ENCODE measurements around the gene KIRREL1. TPM values are rescaled to one million over a fixed set of nuclear protein-coding genes. Genes with fewer than 3 reads are reported as not detected.

Gene KIRREL1
- polyA plus RNA-seq, 1 donor from 2014 or later: 12.9 TPM

DNA sequence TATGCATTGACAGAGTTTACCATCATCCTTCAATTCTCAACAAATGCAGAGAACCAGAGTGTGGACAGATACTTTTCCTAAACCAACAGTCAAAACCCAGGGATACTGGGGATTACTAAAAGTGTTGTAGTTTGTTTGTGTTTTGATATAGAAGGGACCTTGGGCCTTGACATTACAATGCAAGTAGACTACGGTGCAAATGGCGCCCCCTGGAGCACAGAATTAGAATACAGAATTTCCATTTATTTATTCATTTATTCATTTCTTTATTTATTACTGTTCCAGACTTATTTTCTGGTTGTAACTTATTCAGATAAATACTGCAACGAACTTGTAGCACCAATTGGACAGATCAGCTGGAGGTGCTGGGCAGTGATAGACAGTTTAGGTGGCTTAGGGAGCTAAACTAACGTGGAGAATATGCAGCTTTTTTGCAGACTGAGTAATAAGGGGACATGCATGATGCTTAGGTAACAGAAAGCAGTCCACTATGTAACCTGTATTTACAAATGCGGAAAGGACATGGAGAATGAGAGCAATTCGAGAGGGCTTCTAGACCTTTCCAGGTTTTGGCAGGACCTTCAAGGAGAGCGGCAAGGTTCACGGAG, 42.6 kb downstream of the KIRREL1 start:
- Histone ChIP-seq H3K27me3 (ENCODE audit: insufficient read depth, low read depth, low read length) (no peaks in the 10 kb centered on the region), H4K20me1 (ENCODE audit: insufficient read depth) (no peaks in the 10 kb centered on the region), H3K9me3 (ENCODE audit: low read length) (no peaks in the 10 kb centered on the region), H3K79me2 (replicated peaks; ENCODE audit: insufficient read depth, low read length) (peaks cover 3% of the 10 kb centered on the region), H3K4me2 (ENCODE audit: low read length) (no peak overlapping the region), H3K9me2 (ENCODE audit: insufficient read depth, low read length) (no peaks in the 10 kb centered on the region), H3F3A (ENCODE audit: insufficient read depth, low read length, poor library complexity, severe bottlenecking) (no peaks in the 10 kb centered on the region), H3K9ac (ENCODE audit: low read length) (no peak overlapping the region), H3K27ac (ENCODE audit: low read length) (no peak overlapping the region), H3K4me3 (ENCODE audit: low read length) (no peak overlapping the region), H3K36me3 (ENCODE audit: insufficient read depth, low read length) (no peaks in the 10 kb centered on the region), H2AFZ (ENCODE audit: low read depth, low read length) (no peak overlapping the region)
- TF ChIP-seq POLR2AphosphoS5 (IDR thresholded peaks at IDR 0.05) (no peak), MXI1 (conservative IDR thresholded peaks at IDR 0.05; ENCODE audit: poor library complexity, severe bottlenecking) (no peak), SMC3 (conservative IDR thresholded peaks at IDR 0.05; ENCODE audit: poor library complexity) (peak; percentile 41), TAF1 (IDR thresholded peaks at IDR 0.05; ENCODE audit: low read depth) (no peak), REST (IDR thresholded peaks at IDR 0.05; ENCODE audit: borderline replicate concordance) (no peak), EP300 (conservative IDR thresholded peaks at IDR 0.05; ENCODE audit: poor library complexity, severe bottlenecking) (no peak), EZH2 (IDR thresholded peaks at IDR 0.05; ENCODE audit: borderline replicate concordance, insufficient read depth, low read length, poor library complexity, severe bottlenecking) (no peak), RAD21 (conservative IDR thresholded peaks at IDR 0.05) (peak; percentile 29)
- TF ChIP-seq, protein P1, sequence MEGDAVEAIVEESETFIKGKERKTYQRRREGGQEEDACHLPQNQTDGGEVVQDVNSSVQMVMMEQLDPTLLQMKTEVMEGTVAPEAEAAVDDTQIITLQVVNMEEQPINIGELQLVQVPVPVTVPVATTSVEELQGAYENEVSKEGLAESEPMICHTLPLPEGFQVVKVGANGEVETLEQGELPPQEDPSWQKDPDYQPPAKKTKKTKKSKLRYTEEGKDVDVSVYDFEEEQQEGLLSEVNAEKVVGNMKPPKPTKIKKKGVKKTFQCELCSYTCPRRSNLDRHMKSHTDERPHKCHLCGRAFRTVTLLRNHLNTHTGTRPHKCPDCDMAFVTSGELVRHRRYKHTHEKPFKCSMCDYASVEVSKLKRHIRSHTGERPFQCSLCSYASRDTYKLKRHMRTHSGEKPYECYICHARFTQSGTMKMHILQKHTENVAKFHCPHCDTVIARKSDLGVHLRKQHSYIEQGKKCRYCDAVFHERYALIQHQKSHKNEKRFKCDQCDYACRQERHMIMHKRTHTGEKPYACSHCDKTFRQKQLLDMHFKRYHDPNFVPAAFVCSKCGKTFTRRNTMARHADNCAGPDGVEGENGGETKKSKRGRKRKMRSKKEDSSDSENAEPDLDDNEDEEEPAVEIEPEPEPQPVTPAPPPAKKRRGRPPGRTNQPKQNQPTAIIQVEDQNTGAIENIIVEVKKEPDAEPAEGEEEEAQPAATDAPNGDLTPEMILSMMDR (IDR thresholded peaks at IDR 0.05; ENCODE audit: poor library complexity, severe bottlenecking): peak; percentile 57

DNA sequence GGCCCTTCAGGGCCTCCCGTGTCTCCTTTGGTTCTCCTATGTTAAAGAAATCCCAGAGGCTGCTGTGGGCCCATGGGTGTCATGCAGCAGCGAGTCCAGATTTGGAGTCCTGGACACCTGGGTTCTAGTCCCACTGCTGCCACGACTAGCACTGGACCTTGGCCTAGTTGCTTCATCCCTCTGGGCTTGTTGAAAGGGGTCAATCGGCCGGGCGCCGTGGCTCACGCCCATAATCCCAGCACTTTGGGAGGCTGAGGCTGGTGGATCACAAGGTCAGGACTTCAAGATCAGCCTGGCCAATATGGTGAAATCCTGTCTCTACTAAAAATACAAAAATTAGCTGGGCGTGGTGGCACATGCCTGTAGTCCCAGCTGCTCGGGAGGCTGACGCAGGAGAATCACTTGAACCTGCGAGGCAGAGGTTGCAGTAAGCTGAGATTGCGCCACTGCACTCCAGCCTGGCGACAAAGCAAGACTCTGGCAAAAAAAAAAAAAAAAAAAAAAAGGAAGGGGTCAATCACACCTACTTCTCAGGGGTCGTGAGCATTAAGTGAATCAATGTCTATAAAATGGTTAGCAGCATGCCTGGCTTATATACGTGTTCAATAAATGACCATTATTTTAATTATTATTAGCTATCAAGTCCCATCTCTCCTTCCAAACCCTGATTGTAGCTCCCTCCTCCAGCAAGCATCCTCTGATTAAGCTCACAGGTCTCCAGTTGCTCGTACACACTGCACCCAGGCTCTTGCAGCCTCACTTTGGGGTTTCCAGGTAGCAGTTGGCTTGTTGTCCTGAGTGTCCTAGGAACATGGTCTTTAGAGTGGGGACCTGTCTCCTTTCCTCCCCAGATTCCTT, 43.8 kb downstream of the KIRREL1 start:
- H3F3A ChIP-seq (ENCODE audit: insufficient read depth, low read length, poor library complexity, severe bottlenecking): no peaks in the 10 kb centered on the region
- H3K79me2 ChIP-seq (replicated peaks; ENCODE audit: insufficient read depth, low read length): peaks cover 3% of the 10 kb centered on the region
- no peaks in the 10 kb centered on the region for H3K9me2 ChIP-seq (ENCODE audit: insufficient read depth, low read length)
- TF ChIP-seq POLR2AphosphoS5 (IDR thresholded peaks at IDR 0.05): no peak
- no peak for TF ChIP-seq TAF1 (IDR thresholded peaks at IDR 0.05; ENCODE audit: low read depth)
- TF ChIP-seq RAD21 (conservative IDR thresholded peaks at IDR 0.05): no peak
- no peak for TF ChIP-seq EZH2 (IDR thresholded peaks at IDR 0.05; ENCODE audit: borderline replicate concordance, insufficient read depth, low read length, poor library complexity, severe bottlenecking)
- TF ChIP-seq SMC3 (conservative IDR thresholded peaks at IDR 0.05; ENCODE audit: poor library complexity): no peak
- TF ChIP-seq MXI1 (conservative IDR thresholded peaks at IDR 0.05; ENCODE audit: poor library complexity, severe bottlenecking): no peak
- TF ChIP-seq EP300 (conservative IDR thresholded peaks at IDR 0.05; ENCODE audit: poor library complexity, severe bottlenecking): no peak
- TF ChIP-seq REST (IDR thresholded peaks at IDR 0.05; ENCODE audit: borderline replicate concordance): no peak
- no peak overlapping the region for H3K4me2 ChIP-seq (ENCODE audit: low read length)
- H3K36me3 ChIP-seq (ENCODE audit: insufficient read depth, low read length): no peaks in the 10 kb centered on the region
- H3K4me3 ChIP-seq (ENCODE audit: low read length): no peak overlapping the region
- H4K20me1 ChIP-seq (ENCODE audit: insufficient read depth): no peaks in the 10 kb centered on the region
- no peaks in the 10 kb centered on the region for H3K27me3 ChIP-seq (ENCODE audit: insufficient read depth, low read depth, low read length)
- H3K9me3 ChIP-seq (ENCODE audit: low read length): no peaks in the 10 kb centered on the region
- no peak overlapping the region for H2AFZ ChIP-seq (ENCODE audit: low read depth, low read length)
- H3K9ac ChIP-seq (ENCODE audit: low read length): no peak overlapping the region
- H3K27ac ChIP-seq (ENCODE audit: low read length): no peak overlapping the region

Data from neural cell (in vitro differentiated cells).